CD4-positive, alpha-beta T cell (primary cell): ENCODE data around the gene MAP4K3. TPM values are rescaled to one million over a fixed set of nuclear protein-coding genes. Genes with fewer than 3 reads are reported as not detected.

Source experiments
- ATAC-seq: fragments of 200-7000 bp; cut with Tn5 transposase; one replicate; pipeline ENCODE4 v1.10.0; 2022; ENCODE audit warnings: mild to moderate bottlenecking; ENCODE audit not compliant: poor library complexity
- CTCF ChIA-PET: fragments of 350-600 bp; sonication (Branson Sonifier 250); formaldehyde crosslinking; loops from one replicate; lab custom pipeline; 2021; ENCODE audit warnings: antibody characterized with exemption, inconsistent platforms; lab: Charles Lee
- POLR2A ChIA-PET: fragments of 350-600 bp; sonication (Branson Sonifier 250); formaldehyde crosslinking; loops from one replicate; lab custom pipeline; 2021; ENCODE audit warnings: antibody characterized with exemption, inconsistent platforms; lab: Charles Lee
- DNase-seq, 14 experiments: peaks; one replicate each; pipeline ENCODE4 v3.0.0-alpha.2; 2013 to 2020; ENCODE audit warnings: mixed read lengths in 2 of 14
- H3K27ac ChIP-seq, 2 donors: one replicate each; pipeline versions ENCODE4 v1.5.1 to v1.7.0; 2013; ENCODE audit warnings: low read length in 2 of 2, low read depth in 1 of 2, mild to moderate bottlenecking in 1 of 2
- H3K27me3 ChIP-seq, 2 experiments: 1 replicate in 1 of 2; 2 replicates in 1 of 2; pipeline versions ENCODE4 v1.6.1 to v1.7.0; 2013; ENCODE audit warnings: low read length in 2 of 2, control low read depth in 1 of 2, mild to moderate bottlenecking in 1 of 2, moderate library complexity in 1 of 2; ENCODE audit not compliant: insufficient read depth in 2 of 2, control insufficient read depth in 1 of 2
- H3K36me3 ChIP-seq: one replicate; pipeline ENCODE4 v1.6.1; 2013; ENCODE audit warnings: low read length, control low read depth; ENCODE audit not compliant: insufficient read depth
- H3K4me1 ChIP-seq: one replicate; pipeline ENCODE4 v1.6.1; 2013; ENCODE audit warnings: low read length, control low read depth; ENCODE audit not compliant: insufficient read depth
- H3K4me3 ChIP-seq: one replicate; pipeline ENCODE4 v1.5.1; 2013; ENCODE audit warnings: mild to moderate bottlenecking, low read length, moderate library complexity
- H3K9me3 ChIP-seq, 2 experiments: 1 replicate in 1 of 2; 2 replicates in 1 of 2; pipeline versions ENCODE4 v1.6.1 to v1.7.0; 2013; ENCODE audit warnings: low read length in 2 of 2, mild to moderate bottlenecking in 2 of 2, control low read depth in 1 of 2, moderate library complexity in 1 of 2; ENCODE audit not compliant: control insufficient read depth in 1 of 2, insufficient read depth in 1 of 2
- H3K27ac Mint-ChIP-seq: one replicate; pipeline ENCODE4 v1.8.0; 2020; ENCODE audit warnings: mixed read lengths
- H3K27me3 Mint-ChIP-seq: one replicate; pipeline ENCODE4 v1.8.0; 2021; ENCODE audit warnings: mixed read lengths
- H3K36me3 Mint-ChIP-seq: one replicate; pipeline ENCODE4 v1.8.0; 2021; ENCODE audit warnings: low read depth, mixed read lengths
- H3K4me1 Mint-ChIP-seq: one replicate; pipeline ENCODE4 v1.8.0; 2021; ENCODE audit warnings: low read depth, mixed read lengths
- H3K4me3 Mint-ChIP-seq: one replicate; pipeline ENCODE4 v1.8.0; 2020; ENCODE audit warnings: mild to moderate bottlenecking, mixed read lengths
- H3K9me3 Mint-ChIP-seq: one replicate; pipeline ENCODE4 v1.8.0; 2020; ENCODE audit warnings: mixed read lengths
- intact Hi-C, 2 experiments: fragments of 100-400 bp; cut with DNase I in 1 of 2; cut with micrococcal nuclease in 1 of 2; formaldehyde crosslinking; loops; one replicate each; pipeline versions ENCODE4 v1.15.1 to v1.9.0; 2023 to 2025; cut with DNase I, micrococcal nuclease
- total RNA-seq, 174 experiments: library from RNA in 2 of 174; stranded (reverse) in 2 of 174; gene quantifications; one replicate each; pipeline ENCODE4 v1.2.3 and lab custom pipeline; 2021 to 2026
- TF ChIP-seq, protein P1 (sequence below): fragments of 200-600 bp; IDR thresholded peaks from one replicate; pipeline ENCODE4 v1.8.0; 2022; ENCODE audit warnings: antibody characterized with exemption, mild to moderate bottlenecking

Gene MAP4K3
- total RNA-seq, 2 experiments from 2014 or later = 18.4 to 22.5 TPM

DNA sequence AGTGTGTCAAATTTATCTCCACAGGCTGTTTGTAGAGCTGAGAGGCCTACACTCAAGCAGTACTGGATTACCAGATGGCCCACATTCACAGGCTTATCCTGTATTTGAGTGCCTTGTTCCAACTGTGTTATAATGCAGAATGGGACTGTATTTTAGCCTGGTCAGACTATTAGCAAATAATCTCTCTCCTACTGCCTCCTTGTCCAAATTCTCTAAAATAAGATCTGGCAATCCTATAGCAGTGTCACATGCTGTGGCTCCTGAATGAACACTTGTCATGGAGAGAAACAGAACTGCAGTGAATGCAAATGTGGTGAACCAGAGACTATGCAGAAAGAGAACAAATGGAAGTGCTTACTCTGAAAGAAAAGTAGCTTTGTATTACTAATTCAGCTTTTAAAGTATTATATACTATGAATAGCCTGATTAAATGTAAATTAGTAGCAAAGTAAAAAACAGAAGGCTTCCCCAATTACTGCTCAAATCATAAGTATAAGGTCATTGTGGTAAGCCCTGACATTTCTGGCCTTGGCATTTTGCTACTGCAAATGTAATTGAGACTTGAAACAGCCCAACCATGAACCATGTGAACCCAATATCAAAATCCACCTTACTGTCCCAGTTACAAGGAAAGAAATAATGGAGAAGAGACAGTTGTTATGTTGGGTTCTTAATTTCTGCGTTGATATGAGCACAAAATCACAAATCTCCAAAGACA lies 80.0 kb downstream of the MAP4K3 start:
- TF ChIP-seq, protein P1, sequence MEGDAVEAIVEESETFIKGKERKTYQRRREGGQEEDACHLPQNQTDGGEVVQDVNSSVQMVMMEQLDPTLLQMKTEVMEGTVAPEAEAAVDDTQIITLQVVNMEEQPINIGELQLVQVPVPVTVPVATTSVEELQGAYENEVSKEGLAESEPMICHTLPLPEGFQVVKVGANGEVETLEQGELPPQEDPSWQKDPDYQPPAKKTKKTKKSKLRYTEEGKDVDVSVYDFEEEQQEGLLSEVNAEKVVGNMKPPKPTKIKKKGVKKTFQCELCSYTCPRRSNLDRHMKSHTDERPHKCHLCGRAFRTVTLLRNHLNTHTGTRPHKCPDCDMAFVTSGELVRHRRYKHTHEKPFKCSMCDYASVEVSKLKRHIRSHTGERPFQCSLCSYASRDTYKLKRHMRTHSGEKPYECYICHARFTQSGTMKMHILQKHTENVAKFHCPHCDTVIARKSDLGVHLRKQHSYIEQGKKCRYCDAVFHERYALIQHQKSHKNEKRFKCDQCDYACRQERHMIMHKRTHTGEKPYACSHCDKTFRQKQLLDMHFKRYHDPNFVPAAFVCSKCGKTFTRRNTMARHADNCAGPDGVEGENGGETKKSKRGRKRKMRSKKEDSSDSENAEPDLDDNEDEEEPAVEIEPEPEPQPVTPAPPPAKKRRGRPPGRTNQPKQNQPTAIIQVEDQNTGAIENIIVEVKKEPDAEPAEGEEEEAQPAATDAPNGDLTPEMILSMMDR = no peak
- Histone ChIP-seq H3K27me3 (no peaks in the 10 kb centered on the region), H3K4me1 (no peaks in the 10 kb centered on the region), H3K4me3 (no peak overlapping the region), H3K9me3 (peaks cover 10 to 17% of the 10 kb centered on the region in 2 experiments), H3K27ac (no peak overlapping the region), H3K36me3 (no peaks in the 10 kb centered on the region)
- Mint-ChIP-seq H3K27ac (no peak overlapping the region), H3K4me3 (no peak overlapping the region), H3K36me3 (peaks cover 65% of the 10 kb centered on the region), H3K9me3 (peaks cover 6% of the 10 kb centered on the region), H3K27me3 (no peaks in the 10 kb centered on the region), H3K4me1 (no peaks in the 10 kb centered on the region)
- intact Hi-C loops = no loop called here
- no peak for ATAC-seq
- POLR2A ChIA-PET = no interaction called here
- DNase-seq = no peak
- CTCF ChIA-PET = no interaction called here

DNA sequence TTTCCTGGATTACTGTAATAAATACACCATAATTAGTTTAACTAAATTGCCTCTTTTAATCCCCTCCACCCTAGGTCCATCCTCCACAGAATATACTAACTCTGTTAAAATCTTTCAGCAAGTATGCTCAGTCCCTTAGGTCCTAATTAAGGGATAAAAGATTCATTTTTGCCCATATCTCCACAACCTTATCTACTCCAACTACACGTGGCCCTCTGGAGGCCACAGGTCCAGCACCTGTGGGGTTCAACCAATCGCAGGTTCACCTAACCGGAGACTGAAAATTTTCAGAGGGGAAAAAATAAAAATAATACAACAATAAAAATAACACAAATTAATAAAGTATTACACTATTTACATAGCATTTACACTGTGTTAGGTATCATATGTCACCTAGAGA lies 86.4 kb downstream of the MAP4K3 start:
- DNase-seq (no peak), ATAC-seq (no peak)
- ChIA-PET POLR2A (no interaction called here), CTCF (no interaction called here)
- Mint-ChIP-seq H3K9me3 (no peaks in the 10 kb centered on the region), H3K4me1 (no peaks in the 10 kb centered on the region), H3K4me3 (no peak overlapping the region), H3K27ac (no peak overlapping the region), H3K36me3 (peaks cover 16% of the 10 kb centered on the region), H3K27me3 (no peaks in the 10 kb centered on the region)
- TF ChIP-seq, protein P1 = no peak
- H3K27me3 ChIP-seq = no peaks in the 10 kb centered on the region
- no peaks in the 10 kb centered on the region for H3K9me3 ChIP-seq
- H3K4me1 ChIP-seq = no peaks in the 10 kb centered on the region
- intact Hi-C loops = no loop called here
- H3K4me3 ChIP-seq = no peak overlapping the region
- H3K36me3 ChIP-seq = no peaks in the 10 kb centered on the region
- H3K27ac ChIP-seq = no peak overlapping the region

DNA sequence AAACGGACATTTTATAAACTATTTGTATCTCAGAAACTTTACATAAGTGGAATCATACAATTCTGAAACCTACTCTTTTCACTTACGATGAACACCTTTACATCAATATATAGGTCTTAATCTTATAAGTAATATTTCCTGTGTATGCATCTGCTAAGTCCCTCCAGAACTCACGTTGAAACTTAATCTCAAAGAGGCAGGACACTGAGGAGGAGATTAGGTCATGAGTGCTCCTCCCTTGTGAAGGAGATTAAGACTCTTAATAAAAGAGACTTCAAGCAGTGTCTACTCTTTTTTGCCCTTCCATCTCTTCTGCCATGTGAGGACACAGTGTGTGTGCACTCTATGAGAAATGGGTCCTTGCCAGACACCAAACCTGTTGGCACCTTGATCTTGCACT lies 98.6 kb downstream of the MAP4K3 start:
- no peak overlapping the region for H3K4me3 Mint-ChIP-seq
- intact Hi-C loops = no loop called here
- no peak overlapping the region for H3K4me3 ChIP-seq

More for the DNA sequence above, 98.6 kb downstream of the MAP4K3 start:
- H3K36me3 ChIP-seq = no peaks in the 10 kb centered on the region
- peaks cover 34% of the 10 kb centered on the region for H3K36me3 Mint-ChIP-seq
- no peaks in the 10 kb centered on the region for H3K4me1 Mint-ChIP-seq
- no peak overlapping the region for H3K27ac Mint-ChIP-seq
- no peaks in the 10 kb centered on the region for H3K9me3 ChIP-seq
- CTCF ChIA-PET = no interaction called here
- H3K4me1 ChIP-seq = no peaks in the 10 kb centered on the region
- no peak overlapping the region for H3K27ac ChIP-seq
- POLR2A ChIA-PET = no interaction called here
- no peak for DNase-seq
- no peaks in the 10 kb centered on the region for H3K27me3 Mint-ChIP-seq
- H3K27me3 ChIP-seq = no peaks in the 10 kb centered on the region
- ATAC-seq = no peak
- TF ChIP-seq, protein P1 = no peak
- no peaks in the 10 kb centered on the region for H3K9me3 Mint-ChIP-seq
